Inflammatory macrophage treated with lipopolysaccharide for 4 hours (primary cell): ENCODE measurements around the gene CTTNBP2.

Experiments
- DNase-seq: peaks from one replicate; pipeline ENCODE4 v3.0.0-alpha.2; 2020

The CTTNBP2 gene, protein sequence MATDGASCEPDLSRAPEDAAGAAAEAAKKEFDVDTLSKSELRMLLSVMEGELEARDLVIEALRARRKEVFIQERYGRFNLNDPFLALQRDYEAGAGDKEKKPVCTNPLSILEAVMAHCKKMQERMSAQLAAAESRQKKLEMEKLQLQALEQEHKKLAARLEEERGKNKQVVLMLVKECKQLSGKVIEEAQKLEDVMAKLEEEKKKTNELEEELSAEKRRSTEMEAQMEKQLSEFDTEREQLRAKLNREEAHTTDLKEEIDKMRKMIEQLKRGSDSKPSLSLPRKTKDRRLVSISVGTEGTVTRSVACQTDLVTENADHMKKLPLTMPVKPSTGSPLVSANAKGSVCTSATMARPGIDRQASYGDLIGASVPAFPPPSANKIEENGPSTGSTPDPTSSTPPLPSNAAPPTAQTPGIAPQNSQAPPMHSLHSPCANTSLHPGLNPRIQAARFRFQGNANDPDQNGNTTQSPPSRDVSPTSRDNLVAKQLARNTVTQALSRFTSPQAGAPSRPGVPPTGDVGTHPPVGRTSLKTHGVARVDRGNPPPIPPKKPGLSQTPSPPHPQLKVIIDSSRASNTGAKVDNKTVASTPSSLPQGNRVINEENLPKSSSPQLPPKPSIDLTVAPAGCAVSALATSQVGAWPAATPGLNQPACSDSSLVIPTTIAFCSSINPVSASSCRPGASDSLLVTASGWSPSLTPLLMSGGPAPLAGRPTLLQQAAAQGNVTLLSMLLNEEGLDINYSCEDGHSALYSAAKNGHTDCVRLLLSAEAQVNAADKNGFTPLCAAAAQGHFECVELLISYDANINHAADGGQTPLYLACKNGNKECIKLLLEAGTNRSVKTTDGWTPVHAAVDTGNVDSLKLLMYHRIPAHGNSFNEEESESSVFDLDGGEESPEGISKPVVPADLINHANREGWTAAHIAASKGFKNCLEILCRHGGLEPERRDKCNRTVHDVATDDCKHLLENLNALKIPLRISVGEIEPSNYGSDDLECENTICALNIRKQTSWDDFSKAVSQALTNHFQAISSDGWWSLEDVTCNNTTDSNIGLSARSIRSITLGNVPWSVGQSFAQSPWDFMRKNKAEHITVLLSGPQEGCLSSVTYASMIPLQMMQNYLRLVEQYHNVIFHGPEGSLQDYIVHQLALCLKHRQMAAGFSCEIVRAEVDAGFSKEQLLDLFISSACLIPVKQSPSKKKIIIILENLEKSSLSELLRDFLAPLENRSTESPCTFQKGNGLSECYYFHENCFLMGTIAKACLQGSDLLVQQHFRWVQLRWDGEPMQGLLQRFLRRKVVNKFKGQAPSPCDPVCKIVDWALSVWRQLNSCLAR (N-terminal part only)

DNA sequence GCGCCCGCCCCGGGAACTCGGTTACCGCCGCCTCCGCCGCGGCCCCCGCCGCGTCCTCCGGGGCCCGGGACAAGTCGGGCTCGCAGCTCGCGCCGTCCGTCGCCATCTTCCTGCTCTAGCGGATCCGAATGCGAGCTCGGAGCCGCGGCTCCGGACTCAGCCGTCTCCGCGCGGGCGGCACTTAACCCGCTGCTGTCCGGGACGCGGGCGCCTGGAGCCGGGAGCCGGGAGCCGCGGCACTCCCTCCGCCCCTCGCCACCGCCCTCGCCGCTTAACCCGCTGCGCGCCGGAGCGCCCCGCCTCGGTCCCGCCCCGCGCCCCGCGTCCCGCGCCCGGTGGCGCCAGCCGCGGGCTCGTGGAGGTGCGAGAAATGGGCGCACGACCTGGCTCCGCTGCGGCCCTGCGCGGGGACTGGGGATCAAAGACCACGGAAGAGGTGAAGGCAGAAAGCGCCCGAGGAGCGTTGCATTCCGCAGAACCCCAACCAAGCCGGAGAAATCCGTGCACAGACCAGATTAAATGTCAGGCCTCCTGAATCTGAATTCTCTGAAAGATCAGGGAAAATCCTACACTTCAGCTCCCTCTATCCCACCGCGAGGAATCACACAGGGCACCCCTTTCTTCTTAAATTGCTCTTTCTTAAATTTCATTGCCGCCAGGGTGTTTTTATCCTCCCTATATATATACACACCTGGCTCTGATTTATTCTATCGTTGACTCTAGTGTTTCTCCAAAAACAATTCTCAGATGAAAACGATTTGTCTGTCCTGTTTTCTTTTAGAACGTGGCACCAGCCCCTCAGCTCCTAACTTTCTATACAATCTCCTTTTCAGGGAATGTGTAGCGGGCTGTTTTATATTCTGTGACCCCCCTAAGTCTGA lies at the start of gene CTTNBP2:
TSS of gene CTTNBP2 (minus strand) at position 132 of the 881 bp plus-strand sequence. CDS start at position 106, 26 bp downstream.
- DNase-seq: peak; percentile 7

DNA sequence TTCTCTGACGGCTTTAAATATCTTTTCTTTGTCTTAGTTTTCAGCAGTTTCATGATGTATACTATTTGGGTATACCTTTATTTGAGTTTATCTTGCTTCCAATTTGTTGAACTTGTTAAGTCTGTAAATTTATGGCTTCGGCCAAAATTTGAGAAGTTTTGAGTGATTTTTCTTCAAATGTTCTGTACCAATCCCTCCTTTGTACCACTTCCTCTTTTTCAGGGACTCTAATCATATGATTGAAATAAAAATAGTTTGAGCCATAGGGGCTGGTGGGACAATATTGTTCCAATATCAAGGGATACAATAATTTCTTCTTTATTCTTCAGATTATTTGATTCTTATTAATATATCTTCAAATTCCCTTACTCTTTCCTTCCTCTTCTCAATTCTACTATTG lies 43.1 kb upstream of the CTTNBP2 start:
- no peak for DNase-seq

DNA sequence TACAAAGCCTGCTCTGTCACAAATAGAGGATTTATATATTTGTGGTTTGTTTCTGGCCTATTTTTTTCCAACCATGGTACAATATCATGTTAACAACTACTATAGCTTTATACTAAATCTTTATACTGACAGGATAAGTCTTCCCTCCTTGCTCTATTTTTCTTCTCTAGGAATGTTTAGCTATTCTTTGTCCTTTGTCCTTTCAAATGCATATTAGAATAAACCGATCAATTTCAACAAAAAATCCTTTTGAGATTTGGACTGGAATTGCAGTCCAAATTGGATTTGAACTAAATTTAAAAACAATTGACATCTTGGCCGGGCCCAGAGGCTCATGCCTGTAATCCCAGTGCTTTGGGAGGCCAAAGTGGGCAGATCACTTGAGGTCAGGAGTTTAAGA lies 39.2 kb upstream of the CTTNBP2 start:
- DNase-seq: no peak

DNA sequence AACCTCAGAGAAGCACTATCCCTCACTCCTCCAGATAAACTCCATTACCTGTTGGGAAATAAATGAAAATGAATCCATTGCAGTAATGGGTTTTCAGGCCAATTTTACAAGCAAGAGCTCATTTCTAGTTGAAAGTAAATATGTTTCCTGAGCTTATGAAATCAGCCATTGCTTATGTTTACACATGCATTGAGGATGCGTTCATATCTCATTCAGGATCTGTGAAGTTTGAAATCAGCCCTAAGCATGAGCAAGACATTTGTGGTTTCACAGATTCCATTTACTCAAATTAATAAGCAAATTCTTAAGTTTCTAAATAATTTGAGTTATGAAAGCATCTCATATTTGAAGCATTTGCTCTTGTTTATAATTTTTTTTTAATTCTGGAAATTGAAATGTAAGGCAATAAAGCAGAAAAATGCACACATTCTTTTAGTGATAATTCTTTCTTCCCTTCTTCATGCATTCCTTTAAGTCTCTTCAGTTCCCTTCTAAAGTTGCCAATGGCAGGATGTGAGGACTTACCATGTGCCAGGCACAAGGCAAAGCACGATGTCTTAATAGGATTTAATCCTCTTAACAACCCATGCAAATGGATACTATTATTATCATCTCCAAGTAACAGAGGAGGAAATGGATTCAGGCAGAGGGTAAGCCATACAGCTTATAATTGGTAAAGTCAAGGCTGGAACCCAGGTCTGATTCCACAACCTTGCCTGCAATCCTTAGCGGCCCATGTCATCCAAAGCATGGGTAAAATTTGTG lies 35.0 kb upstream of the CTTNBP2 start:
- no peak for DNase-seq

DNA sequence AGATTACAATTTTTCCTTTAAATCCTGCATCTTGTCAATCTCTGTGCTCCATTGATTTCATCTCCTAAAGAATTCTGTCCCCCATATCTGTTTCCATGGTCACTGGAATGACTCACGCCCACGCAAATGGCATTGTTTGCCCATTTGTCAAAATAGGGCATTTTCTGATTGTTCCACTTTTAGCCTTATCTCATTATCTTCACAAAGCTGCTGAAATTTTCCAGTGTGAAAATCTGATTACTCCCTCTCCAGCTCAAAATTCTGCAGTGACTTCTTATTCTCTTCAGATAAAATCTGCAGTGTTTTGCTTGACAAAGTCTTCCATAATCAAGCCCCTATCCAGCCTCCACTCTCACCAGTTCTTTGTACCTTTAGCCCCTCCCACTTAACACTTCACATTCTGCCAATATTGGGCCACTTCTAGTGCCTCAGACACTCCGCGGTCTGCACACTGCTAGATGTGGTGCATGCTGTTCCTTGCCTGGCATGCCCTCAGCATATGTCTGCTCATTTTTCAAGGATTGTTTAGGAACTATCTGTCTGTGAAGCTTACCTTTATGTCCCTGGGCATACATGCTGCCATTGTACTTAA lies 33.9 kb upstream of the CTTNBP2 start:
- no peak for DNase-seq

DNA sequence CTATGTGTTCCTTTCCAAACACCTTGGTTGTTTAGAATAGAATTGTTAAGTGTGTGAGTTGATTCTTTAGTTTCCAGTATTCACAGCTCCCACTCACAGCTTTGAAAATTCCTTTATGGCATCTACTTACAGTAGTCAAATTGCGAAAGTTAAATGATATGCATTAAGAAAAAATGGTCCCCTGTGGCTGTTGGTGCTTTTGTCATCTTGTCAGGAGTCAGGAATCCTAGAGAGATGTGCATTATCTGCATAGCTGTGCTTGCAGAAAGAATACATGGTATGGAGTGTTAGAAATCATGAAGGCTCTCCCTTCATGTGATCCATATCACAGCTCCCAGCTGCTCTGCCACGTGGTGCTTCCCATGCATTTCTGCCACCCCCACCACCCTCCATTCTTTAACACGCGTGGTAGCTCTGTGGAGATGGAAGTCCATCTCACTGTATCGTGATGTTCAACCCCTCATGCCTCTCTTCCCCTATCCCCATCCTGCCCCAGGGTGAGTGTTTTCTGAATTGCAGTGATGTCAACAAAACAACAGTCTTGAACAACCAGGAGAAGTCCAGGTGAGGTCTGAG lies 29.2 kb upstream of the CTTNBP2 start:
- DNase-seq: no peak

DNA sequence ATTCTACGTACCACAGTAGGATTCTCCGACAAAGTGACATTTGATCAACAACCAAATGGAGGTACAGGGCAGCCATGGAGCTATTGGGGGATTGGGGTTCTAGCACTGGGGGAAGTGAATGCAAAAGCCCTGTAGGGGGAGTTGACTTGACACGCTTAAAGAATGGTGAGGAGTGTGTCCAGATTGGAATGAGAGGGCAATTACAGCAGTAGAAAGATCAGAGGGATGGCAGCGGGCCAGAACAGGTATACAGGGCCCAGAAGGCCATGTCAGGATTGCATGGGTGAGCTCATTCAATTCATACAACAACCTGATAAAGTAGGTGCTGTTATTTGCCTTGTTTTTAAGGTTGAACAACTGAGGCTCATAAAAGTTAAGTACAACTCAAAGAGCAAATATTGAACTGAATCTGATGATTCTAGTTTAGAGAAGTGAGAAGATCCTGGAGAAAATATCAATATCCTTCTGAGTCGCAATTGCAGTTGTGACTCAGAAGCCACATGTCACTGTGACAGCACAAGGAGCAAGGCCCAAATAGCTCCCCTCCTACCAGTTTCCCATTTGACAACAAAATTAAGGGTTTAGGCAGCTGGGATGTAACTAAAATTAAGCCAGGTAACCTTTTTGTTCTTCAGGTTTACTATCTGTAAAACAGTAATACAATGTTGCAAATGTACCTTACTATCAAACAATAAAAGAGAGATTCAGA lies 28.0 kb upstream of the CTTNBP2 start:
- DNase-seq: no peak

DNA sequence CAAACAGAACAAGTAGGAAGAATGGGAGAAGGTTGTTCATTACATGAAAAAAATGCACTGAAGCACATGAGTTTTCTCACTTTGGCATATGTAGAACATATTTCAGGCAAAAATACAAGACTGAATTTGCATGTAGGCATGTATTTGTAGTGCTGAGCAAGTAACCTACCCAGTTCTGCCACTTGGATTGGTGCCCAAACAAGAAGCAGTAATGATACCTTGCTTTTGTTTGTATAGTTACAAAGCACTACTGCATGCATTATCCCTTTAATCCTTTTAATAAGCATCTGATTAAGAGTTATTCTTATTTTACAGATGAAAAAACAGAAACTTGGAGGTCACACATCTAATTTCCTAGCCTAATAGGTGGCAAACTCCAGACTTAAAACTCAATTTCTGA lies 23.1 kb upstream of the CTTNBP2 start:
- no peak for DNase-seq

DNA sequence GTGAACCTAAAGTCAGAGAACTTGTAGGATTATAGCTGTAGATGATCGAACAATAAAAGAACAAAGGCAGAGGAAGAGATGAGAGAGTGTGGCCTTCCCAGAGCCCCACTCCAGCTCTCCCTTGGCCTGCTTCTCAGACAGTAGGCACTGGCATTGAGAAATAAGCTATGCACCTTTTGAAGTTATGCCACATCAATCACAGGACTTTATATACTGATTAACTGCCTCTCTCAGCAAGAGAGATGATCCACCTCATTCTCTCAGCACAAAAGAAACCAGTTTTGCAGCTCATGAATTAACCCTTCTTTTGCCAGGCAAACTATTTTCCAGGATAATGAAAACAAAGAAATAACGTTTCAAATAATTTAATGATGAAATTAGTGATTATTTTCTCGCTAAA lies 22.0 kb upstream of the CTTNBP2 start:
- no peak for DNase-seq

DNA sequence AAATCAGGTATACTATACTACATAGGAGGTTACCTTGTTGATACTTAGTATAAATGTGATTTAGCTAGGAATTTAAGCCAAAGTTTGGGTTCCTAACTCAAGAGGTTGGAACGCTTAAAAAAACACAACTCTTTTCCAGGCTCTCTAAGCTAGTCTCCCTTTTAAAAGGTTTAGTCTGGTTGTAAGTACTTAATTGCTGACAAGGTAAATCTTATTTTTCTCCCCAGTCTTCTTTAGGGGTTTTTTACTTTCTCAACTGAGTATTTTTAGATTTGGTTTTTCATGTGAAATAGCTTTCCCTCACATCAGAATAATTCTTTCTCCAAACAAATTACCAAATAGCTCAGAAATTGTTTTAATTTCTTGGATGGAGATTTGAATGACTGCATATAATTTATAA lies 20.8 kb upstream of the CTTNBP2 start:
- DNase-seq: no peak

DNA sequence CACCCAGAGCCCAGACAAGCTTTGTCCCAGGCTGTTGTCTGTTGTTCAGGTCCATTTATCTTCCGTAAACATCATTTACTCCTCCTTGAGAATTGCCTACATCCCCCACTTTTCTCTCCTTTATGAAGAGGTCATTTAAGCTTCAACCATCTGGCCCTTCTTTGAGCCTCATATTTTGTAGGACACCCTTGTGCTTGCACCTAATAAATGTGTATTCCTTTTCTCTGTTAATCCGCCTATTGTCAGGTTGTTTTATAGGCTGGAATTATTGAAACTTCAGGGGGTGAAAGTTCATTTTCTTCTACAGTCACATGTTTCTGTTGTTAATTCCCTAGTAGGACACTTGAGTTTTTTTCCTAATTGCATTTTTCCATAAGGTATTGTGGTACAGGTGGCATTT lies 19.6 kb upstream of the CTTNBP2 start:
- DNase-seq: no peak

DNA sequence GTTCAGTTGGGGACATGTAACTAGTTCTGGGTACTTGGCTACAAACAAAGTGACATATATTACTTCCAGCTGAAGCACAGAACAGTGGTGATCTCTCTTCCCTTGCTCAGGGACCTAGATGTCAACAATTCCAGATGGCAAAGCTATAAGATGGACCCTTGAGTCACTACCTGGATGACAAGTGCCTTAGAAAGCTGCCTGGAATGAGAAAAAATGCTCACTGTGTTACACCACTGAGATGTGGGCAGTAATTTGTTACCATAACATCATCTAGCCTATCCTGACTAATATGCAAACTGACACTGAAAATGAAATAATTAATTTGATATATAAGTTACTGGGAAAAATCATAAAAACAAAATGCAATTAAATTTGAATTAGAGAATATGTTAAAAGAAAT lies 16.4 kb upstream of the CTTNBP2 start:
- DNase-seq: no peak

DNA sequence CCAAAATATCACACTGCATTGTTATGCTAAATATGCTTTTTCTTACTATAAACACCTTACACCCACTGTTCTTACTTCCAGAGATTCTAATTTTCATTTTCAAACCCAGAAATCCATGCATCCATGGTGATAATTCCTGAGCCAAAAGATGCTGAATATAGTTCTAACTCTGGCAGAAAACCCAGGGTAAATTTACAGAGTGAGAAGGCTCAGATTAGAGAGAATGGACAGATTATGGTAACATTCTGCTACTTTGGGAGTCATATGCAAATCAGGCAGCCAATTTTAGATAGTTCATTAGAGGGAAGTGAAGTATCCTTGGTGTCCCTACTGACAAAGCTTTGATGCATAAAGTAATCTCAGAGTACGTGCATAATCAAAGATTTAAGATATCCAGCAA lies 15.4 kb upstream of the CTTNBP2 start:
- DNase-seq: no peak

DNA sequence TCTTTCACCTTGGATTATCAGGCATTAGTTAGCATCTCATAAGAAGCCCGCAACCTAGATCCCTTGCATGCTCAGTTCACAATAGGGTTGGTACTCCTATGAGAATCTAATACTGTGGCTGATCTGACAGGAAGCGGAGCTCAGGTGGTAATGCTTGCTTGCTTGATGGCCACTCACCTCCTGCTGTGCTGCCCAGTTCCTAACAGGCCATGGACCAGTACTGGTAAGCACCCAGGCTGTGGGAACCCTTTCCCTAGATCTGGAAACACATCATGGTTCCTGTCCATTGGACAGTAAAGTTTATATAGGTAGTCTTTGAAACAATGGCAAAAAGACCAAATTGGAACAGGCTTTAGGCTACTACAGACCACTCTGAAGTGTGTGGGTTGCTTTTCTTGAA lies 9.4 kb upstream of the CTTNBP2 start:
- DNase-seq: no peak

DNA sequence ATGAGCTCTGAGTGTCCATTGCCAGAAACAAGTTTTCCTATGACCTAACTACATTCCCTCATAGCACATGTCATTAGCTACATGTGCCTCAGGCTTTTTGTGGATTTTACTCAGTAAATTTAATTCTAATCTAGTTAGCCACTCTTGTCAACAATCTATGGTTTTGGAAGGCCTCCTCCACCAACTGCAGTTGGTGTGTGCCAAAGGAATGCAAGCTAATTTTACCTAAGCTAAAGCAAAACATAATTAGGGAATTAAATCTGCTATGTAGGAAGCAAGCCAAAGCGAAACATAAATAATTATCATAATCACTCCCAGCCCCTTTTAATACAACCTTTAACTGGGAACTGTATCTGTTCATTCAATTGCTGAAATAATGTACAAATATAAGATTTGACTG lies 3.5 kb upstream of the CTTNBP2 start:
- no peak for DNase-seq

DNA sequence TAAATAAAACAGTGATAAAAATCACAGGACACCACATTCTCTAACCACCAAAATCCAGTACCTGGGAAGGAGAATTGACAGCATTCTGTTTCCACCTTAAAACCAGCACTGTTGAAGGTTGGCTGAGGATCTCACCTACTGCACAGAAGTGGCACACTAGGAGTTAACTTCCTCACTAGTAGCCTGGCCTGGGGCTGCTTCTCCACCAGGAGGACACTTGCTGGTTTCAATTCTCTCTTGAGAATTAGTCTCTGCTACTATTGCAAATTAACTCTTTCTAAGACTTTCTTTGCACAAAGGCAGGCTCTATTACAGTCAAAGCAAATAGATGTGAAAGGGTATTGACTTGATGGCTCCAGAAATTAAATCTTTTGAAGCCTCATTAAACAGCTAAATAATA lies 2.3 kb upstream of the CTTNBP2 start:
- peak; percentile 15 for DNase-seq

DNA sequence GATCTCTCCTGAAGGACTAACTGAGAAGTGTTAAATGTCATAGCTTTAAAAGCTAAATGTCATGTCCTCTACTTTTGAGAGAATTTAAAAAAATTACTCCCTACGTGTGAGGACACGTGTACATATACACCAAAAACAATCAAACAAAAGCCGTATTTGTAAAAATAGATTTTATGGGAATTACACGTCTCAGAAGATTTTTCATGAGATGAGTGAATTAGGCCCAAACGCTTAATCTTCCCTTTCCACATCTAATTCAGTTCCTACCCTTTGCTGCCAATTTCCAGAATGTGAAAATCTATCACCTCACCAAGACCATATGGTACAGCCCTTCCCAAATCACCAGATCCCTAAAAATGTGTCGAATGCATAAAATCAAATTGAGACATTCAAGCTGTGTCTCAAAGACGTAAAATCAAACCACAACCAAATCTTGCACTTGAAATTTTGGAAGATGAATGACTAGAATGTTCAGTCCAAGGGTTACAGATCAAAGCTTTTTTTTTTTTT lies 1.0 kb upstream of the CTTNBP2 start:
- no peak for DNase-seq

DNA sequence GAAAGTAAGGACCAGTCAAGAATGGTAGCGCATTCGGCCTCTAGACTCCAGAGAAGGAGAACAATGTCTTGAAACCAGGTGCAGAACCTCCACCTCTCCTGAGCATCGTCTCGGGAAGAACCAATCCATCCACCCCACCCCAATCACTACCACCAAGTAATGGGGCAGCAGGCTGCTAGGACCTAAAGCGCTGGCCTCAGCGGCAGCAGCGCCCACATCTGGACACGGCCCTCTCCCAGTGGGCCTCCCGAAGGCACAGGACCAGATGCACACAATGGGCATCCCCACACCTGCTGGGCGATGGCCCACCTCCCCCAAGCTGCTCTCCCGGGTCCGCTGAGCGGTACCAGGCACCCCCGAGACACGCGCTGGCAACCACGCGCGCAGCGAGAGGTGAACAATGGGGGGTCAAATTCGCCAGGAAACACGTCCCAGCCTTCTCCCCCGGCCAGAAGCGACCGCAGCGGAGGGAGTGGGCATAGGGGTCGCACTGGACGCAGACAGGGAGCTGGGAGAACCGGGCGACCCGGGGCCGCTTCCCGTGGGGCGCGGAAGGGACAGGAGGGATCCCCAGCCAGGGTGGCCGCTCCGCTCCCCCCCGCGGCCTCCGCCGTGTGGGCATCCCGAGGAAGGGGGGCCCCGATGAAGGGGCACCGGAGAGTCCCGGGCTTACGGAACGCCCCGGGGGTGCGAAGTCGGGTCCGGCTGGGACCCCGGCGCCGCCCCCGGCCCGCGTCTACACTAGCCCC lies 506 bp downstream of the CTTNBP2 start:
- no peak for DNase-seq
